SK-N-MC (cell line): ENCODE results near the gene CD59.
"Not testable (repeated sequence)": the region's sequence is repeated elsewhere in the genome, so short reads cannot be mapped to it uniquely, and the experiment has no call there.

Source experiments
- DNase-seq: peaks from one replicate; pipeline ENCODE4 v3.0.0-alpha.2; 2011; ENCODE audit warnings: low read depth, low spot score
- H3K27ac ChIP-seq: fragments of 200-600 bp; sonication (generic); 2 replicates; pipeline ENCODE4 v1.5.1; 2016; ENCODE audit warnings: mixed run types
- H3K36me3 ChIP-seq: fragments of 200-600 bp; sonication (generic); 2 replicates; pipeline ENCODE4 v1.6.1; 2017; ENCODE audit warnings: antibody characterized with exemption, low read length, mixed read lengths; ENCODE audit not compliant: insufficient read depth
- H3K4me3 ChIP-seq: fragments of 200-600 bp; sonication (generic); 2 replicates; pipeline ENCODE4 v1.5.1; 2016
- H3K9ac ChIP-seq: fragments of 200-600 bp; sonication (generic); 2 replicates; pipeline ENCODE4 v1.8.0; 2017; ENCODE audit warnings: mixed run types, mixed read lengths; ENCODE audit not compliant: insufficient read length
- H3K9me3 ChIP-seq: fragments of 200-600 bp; sonication (generic); 2 replicates; pipeline ENCODE4 v1.6.1; 2017; ENCODE audit warnings: low read depth, mild to moderate bottlenecking, antibody characterized with exemption, low read length, moderate library complexity, mixed read lengths
- EZH2 ChIP-seq: fragments of 200-600 bp; sonication (generic); IDR thresholded peaks from one replicate; pipeline ENCODE4 v1.6.1; 2017; ENCODE audit warnings: antibody characterized with exemption
- FOXP2 ChIP-seq: optimal IDR thresholded peaks from 2 replicates; pipeline ENCODE3; 2011; ENCODE audit warnings: mild to moderate bottlenecking, moderate library complexity; ENCODE audit not compliant: insufficient read depth; ENCODE audit errors: extremely low read length, control extremely low read depth
- POLR2AphosphoS5 ChIP-seq: IDR thresholded peaks from 2 replicates; pipeline ENCODE4 v1.6.1; 2012; ENCODE audit warnings: mild to moderate bottlenecking, low read depth, low read length, borderline replicate concordance

CD59 gene

DNA sequence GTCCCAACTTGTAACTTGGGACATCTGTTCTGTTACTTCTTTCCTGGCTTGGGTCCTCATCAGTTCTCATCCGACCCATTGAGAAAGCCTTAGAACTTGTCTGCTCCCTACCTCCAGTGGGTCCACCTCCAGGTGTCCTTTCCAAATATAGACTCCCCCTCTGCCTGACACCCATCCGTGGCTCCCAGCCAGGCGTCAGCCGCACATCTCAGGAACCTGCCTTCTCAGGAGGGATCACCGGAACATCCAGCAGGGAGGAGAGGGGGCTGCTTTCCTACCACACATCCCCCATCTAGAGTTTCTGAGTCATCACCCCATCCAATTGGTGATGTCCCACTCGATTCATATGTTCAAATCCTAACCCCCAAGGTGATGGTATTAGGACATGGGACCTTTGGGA lies 72.1 kb downstream of the CD59 start:
- TF ChIP-seq POLR2AphosphoS5 (no peak), FOXP2 (no peak), EZH2 (no peak)
- no peak for DNase-seq
- no peaks in the 10 kb centered on the region for H3K36me3 ChIP-seq
- H3K4me3 ChIP-seq, result no peak overlapping the region
- H3K27ac ChIP-seq, result no peak overlapping the region
- H3K9ac ChIP-seq, result no peak overlapping the region
- H3K9me3 ChIP-seq, result no peaks in the 10 kb centered on the region

DNA sequence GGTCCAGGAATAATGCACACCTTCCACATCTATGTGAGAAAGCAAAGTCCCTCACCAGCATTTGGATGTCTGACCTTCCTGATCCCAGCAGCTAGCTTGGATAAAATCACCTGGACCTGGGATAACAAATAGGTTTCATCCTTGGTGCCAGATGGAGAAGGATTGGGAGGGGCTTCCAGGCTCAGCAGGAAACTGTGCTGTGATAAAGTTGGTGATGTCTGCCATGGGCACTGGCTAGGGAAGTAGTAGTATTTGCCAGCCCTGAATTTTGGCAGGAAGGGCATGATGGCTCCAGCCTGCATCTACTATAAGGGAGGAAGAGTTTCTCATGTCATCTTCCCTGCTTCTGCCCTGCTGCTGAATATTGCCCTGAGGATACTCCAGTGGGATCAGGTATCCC lies 73.1 kb downstream of the CD59 start:
- Histone ChIP-seq H3K36me3 (no peaks in the 10 kb centered on the region), H3K9ac (no peak overlapping the region), H3K9me3 (no peaks in the 10 kb centered on the region), H3K4me3 (no peak overlapping the region), H3K27ac (no peak overlapping the region)
- TF ChIP-seq POLR2AphosphoS5 (no peak), FOXP2 (no peak), EZH2 (no peak)
- no peak for DNase-seq

DNA sequence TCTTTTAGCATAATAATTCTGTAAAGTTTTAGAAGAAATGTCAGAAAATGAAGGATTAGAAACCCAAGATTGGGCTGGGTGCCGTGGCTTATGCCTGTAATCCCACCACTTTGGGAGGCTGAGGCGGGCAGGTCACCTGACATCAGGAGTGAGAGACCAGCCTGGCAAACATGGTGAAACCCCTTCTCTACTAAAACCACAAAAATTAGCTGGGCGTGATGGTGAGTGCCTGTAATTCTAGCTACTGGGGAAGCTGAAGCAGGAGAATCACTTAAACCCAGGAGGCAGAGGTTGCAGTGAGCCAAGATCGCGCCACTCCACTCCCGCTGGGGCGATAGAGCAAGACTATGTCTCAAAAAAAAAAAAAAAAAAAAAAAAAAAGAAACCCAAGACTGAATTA lies 74.7 kb downstream of the CD59 start:
- not testable (repeated sequence) for H3K9ac ChIP-seq, H3K27ac ChIP-seq, H3K9me3 ChIP-seq, DNase-seq, H3K36me3 ChIP-seq, H3K4me3 ChIP-seq

DNA sequence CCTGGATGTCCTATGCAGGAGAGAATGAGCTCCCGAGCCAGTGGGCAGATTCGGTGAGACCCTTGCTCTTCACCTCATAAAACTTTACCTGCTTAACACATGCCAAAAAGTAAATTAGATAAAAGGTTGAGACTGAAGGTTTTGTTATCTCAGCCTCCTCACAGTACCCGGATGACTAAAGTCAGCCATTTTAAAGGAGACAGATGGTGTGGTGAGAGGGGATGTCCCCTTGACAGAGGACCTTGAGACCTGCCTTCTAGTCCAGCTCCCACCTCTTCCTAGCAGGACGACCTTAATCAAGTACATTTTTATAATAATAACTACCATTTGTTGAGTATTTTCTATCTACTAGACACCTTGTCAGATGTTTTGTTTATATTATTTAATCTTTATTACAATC lies 75.3 kb downstream of the CD59 start:
- no peaks in the 10 kb centered on the region for H3K36me3 ChIP-seq
- TF ChIP-seq POLR2AphosphoS5 (no peak), FOXP2 (no peak), EZH2 (no peak)
- no peak overlapping the region for H3K27ac ChIP-seq
- DNase-seq, result no peak
- H3K4me3 ChIP-seq, result no peak overlapping the region
- H3K9me3 ChIP-seq, result no peaks in the 10 kb centered on the region
- no peak overlapping the region for H3K9ac ChIP-seq

- no peak for TF ChIP-seq EZH2
- TF ChIP-seq POLR2AphosphoS5, result no peak
- TF ChIP-seq FOXP2, result no peak
- DNase-seq, result no peak
- no peak overlapping the region for H3K4me3 ChIP-seq
- H3K9me3 ChIP-seq, result no peaks in the 10 kb centered on the region
- no peaks in the 10 kb centered on the region for H3K36me3 ChIP-seq
- no peak overlapping the region for H3K9ac ChIP-seq
- no peak overlapping the region for H3K27ac ChIP-seq
These were observed 76.7 kb downstream of the CD59 start for GRCh38 chr11:33659370-33660139.

- TF ChIP-seq EZH2, result no peak
- no peak for TF ChIP-seq POLR2AphosphoS5
- TF ChIP-seq FOXP2, result no peak
- H3K36me3 ChIP-seq, result no peaks in the 10 kb centered on the region
- no peak overlapping the region for H3K4me3 ChIP-seq
- H3K27ac ChIP-seq, result no peak overlapping the region
- no peak for DNase-seq
- no peaks in the 10 kb centered on the region for H3K9me3 ChIP-seq
- H3K9ac ChIP-seq, result no peak overlapping the region
These were observed 77.9 kb downstream of the CD59 start for GRCh38 chr11:33658195-33658900.

DNA sequence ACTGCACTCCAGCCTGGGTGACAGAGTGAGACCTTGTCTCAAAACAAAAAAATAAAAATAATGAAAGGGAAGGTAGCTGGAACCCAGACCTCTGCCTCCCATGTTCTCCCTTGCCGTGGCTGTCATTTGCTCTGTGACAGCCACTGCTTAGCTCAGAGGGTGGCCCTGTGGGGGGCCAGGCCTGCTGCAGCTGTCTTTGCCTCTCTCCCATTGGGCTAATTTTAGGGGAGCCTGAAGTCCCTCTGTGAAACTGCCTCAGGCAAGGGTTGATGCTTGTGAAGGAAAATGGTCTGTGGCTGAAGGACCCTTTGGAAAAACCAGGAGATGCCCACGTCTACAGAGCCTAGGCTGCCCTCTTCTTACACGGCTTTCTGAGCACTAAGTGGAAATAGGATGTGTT lies 78.5 kb downstream of the CD59 start:
- Histone ChIP-seq H3K4me3 (no peak overlapping the region), H3K36me3 (no peaks in the 10 kb centered on the region), H3K9ac (no peak overlapping the region), H3K27ac (no peak overlapping the region), H3K9me3 (no peaks in the 10 kb centered on the region)
- TF ChIP-seq FOXP2 (no peak), EZH2 (no peak), POLR2AphosphoS5 (no peak)
- no peak for DNase-seq

GRCh38 chr11:33656768-33657167 lies 79.5 kb downstream of the CD59 start:
- no peaks in the 10 kb centered on the region for H3K36me3 ChIP-seq

More at GRCh38 chr11:33656768-33657167, 79.5 kb downstream of the CD59 start:
- Histone ChIP-seq H3K27ac (no peak overlapping the region), H3K9ac (no peak overlapping the region), H3K9me3 (no peaks in the 10 kb centered on the region), H3K4me3 (no peak overlapping the region)
- TF ChIP-seq POLR2AphosphoS5 (no peak), EZH2 (no peak), FOXP2 (no peak)
- DNase-seq, result no peak
